MCF 10A (cell line): ENCODE data around the gene HNF4A. TPM values are rescaled to one million over a fixed set of nuclear protein-coding genes. Genes with fewer than 3 reads are reported as not detected.

ENCODE experiments used
- BruUV-seq: library from RNA; stranded (reverse); fragments of 400-500 nt; replicated peaks from 2 replicates; lab custom pipeline; 2021; lab: Mats Ljungman, UMichigan
- CTCF ChIA-PET: fragments of 300-600 bp; sonication (Branson Sonifier 250); formaldehyde crosslinking; extraction: SDS; loops from one replicate; lab custom pipeline; 2021; ENCODE audit warnings: antibody characterized with exemption, inconsistent platforms; lab: Yijun Ruan, JAX
- POLR2A ChIA-PET: fragments of 300-600, 350-650 bp; sonication (Branson Sonifier 250); formaldehyde crosslinking; extraction: SDS; loops from one replicate; lab custom pipeline; 2020; ENCODE audit warnings: antibody characterized with exemption, inconsistent platforms; lab: Yijun Ruan, JAX
- DNase-seq: peaks from one replicate; pipeline ENCODE4 v3.0.0-alpha.2; 2018; ENCODE audit not compliant: unreplicated experiment
- H3K27ac Mint-ChIP-seq: one replicate; pipeline ENCODE4 v1.8.0; 2022; ENCODE audit warnings: mild to moderate bottlenecking, low read depth, mixed read lengths; ENCODE audit not compliant: unreplicated experiment
- H3K27me3 Mint-ChIP-seq: one replicate; pipeline ENCODE4 v1.8.0; 2022; ENCODE audit warnings: mixed read lengths; ENCODE audit not compliant: insufficient read depth, unreplicated experiment
- H3K36me3 Mint-ChIP-seq: one replicate; pipeline ENCODE4 v1.8.0; 2022; ENCODE audit warnings: mild to moderate bottlenecking, moderate library complexity, mixed read lengths; ENCODE audit not compliant: insufficient read depth, unreplicated experiment
- H3K4me1 Mint-ChIP-seq: one replicate; pipeline ENCODE4 v1.8.0; 2022; ENCODE audit warnings: mixed read lengths; ENCODE audit not compliant: insufficient read depth, unreplicated experiment
- H3K4me3 Mint-ChIP-seq: one replicate; pipeline ENCODE4 v1.8.0; 2022; ENCODE audit warnings: mild to moderate bottlenecking, moderate library complexity, mixed read lengths; ENCODE audit not compliant: unreplicated experiment
- H3K9me3 Mint-ChIP-seq: one replicate; pipeline ENCODE4 v1.8.0; 2022; ENCODE audit warnings: mixed read lengths; ENCODE audit not compliant: unreplicated experiment
- CTCF ChIP-seq: fragments of 200-600 bp; IDR thresholded peaks from one replicate; pipeline ENCODE4 v1.8.0; 2022; ENCODE audit warnings: antibody characterized with exemption, mild to moderate bottlenecking; ENCODE audit not compliant: unreplicated experiment
- intact Hi-C: fragments of 100-400 bp; cut with micrococcal nuclease; formaldehyde crosslinking; loops from 2 replicates; pipeline ENCODE4 v1.14.1; 2022
- total RNA-seq: library from RNA; stranded (reverse); gene quantifications from 2 replicates; pipeline ENCODE4 v1.2.3, GENCODE V29; 2022

HNF4A gene
- total RNA-seq, 1 experiment from 2014 or later = not detected

DNA sequence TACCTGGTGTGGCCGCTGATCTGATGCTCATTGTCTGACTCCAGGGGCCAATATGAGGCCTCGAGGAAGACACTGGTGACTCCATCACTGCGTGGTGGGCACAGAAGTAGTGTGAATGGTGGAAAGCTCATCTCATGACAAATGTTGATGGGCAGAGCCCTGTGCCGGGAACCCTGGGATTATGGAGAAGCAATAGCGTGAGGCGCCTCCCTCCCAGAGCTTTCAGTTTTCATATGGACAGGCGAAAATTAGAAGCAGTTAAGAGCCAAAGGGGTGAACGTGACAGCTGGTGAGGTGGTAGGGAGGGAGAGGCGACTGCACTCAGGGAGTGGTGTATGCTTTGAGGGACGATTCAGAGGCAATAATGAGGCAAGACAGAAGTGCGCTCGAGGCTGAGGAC lies 80.9 kb downstream of the HNF4A start:
- no peaks in the 10 kb centered on the region for H3K9me3 Mint-ChIP-seq
- H3K4me3 Mint-ChIP-seq = no peak overlapping the region
- no peak for TF ChIP-seq CTCF
- ChIA-PET POLR2A (interaction anchor here (1.5 kb wide), 1 partner anchor 10 kb away, joined by 3 read pairs; no protein-coding TSS in a partner anchor), CTCF (interaction anchor here (0.6 to 1.6 kb wide), 8 partner anchors 18 to 1202 kb away, joined by 3 to 7 read pairs (median 4); no protein-coding TSS in a partner anchor)
- peaks cover 12% of the 10 kb centered on the region for H3K27me3 Mint-ChIP-seq
- no TSS peak for BruUV-seq
- no peak overlapping the region for H3K27ac Mint-ChIP-seq
- no peaks in the 10 kb centered on the region for H3K4me1 Mint-ChIP-seq
- no peaks in the 10 kb centered on the region for H3K36me3 Mint-ChIP-seq
- DNase-seq = no peak
- intact Hi-C loops = no loop called here

GRCh38 chr20:44437497-44437896 lies 82.0 kb downstream of the HNF4A start:
- ChIA-PET POLR2A (interaction anchor here (1.5 kb wide), 1 partner anchor 9 kb away, joined by 3 read pairs; no protein-coding TSS in a partner anchor), CTCF (interaction anchor here (0.7 to 1.6 kb wide), 3 partner anchors 22 to 222 kb away, joined by 3 to 7 read pairs (median 4); no protein-coding TSS in a partner anchor)
- Mint-ChIP-seq H3K4me3 (no peak overlapping the region), H3K27me3 (peaks cover 11% of the 10 kb centered on the region), H3K4me1 (peaks cover 8% of the 10 kb centered on the region), H3K27ac (no peak overlapping the region), H3K36me3 (no peaks in the 10 kb centered on the region), H3K9me3 (no peaks in the 10 kb centered on the region)
- no peak for TF ChIP-seq CTCF
- no TSS peak for BruUV-seq
- DNase-seq = no peak
- intact Hi-C loops = no loop called here

GRCh38 chr20:44438782-44439181 lies 83.3 kb downstream of the HNF4A start:
- CTCF ChIA-PET = interaction anchor here (0.6 to 0.7 kb wide), 3 partner anchors 50 to 249 kb away, joined by 3 to 5 read pairs (median 3); no protein-coding TSS in a partner anchor
- no peak overlapping the region for H3K27ac Mint-ChIP-seq
- peaks cover 13% of the 10 kb centered on the region for H3K4me1 Mint-ChIP-seq
- POLR2A ChIA-PET = interaction anchor here (0.8 kb wide), 1 partner anchor 26 kb away, joined by 3 read pairs; no protein-coding TSS in a partner anchor
- DNase-seq = no peak
- H3K27me3 Mint-ChIP-seq = no peaks in the 10 kb centered on the region
- intact Hi-C loops = no loop called here
- H3K36me3 Mint-ChIP-seq = no peaks in the 10 kb centered on the region
- TF ChIP-seq CTCF = no peak
- no peaks in the 10 kb centered on the region for H3K9me3 Mint-ChIP-seq
- BruUV-seq = no TSS peak
- no peak overlapping the region for H3K4me3 Mint-ChIP-seq

DNA sequence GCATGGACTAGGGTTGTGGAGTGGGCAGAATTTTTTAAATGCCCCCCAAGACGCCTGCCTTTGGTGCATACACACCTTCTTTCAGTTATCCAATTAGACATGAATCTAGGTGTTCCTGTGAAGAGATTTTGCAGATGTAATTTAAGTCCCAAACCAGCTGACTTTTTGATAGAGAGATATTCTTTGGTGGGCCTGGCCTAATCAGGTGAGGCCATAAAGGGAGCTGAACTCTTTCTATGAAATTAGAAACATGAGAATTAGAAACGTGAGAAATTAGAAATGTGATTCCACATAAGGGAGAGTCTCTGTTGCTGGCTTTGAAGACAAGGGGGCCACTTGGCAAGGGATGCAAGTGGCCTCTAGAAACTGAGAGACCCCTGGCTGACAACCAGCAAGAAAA lies 83.8 kb downstream of the HNF4A start:
- BruUV-seq = no TSS peak
- no peak for TF ChIP-seq CTCF
- H3K27ac Mint-ChIP-seq = no peak overlapping the region
- H3K4me1 Mint-ChIP-seq = peaks cover 13% of the 10 kb centered on the region
- no peaks in the 10 kb centered on the region for H3K9me3 Mint-ChIP-seq
- H3K36me3 Mint-ChIP-seq = no peaks in the 10 kb centered on the region
- intact Hi-C loops = no loop called here
- DNase-seq = no peak
- CTCF ChIA-PET = interaction anchor here (0.6 to 0.7 kb wide), 3 partner anchors 8 to 249 kb away, joined by 3 read pairs; no protein-coding TSS in a partner anchor
- H3K4me3 Mint-ChIP-seq = no peak overlapping the region
- POLR2A ChIA-PET = interaction anchor here (0.8 kb wide), 1 partner anchor 26 kb away, joined by 3 read pairs; no protein-coding TSS in a partner anchor
- no peaks in the 10 kb centered on the region for H3K27me3 Mint-ChIP-seq
